Stimulated activated CD4-positive, alpha-beta T cell treated with anti-CD3 and anti-CD28 coated beads, TNF-alpha, amount 100 ng/mL, for 24 hours (primary cell): ENCODE data around the gene CCNJL.

Source experiments
- DNase-seq, 3 experiments: peaks; one replicate each; pipeline ENCODE4 v3.0.0-alpha.2; 2020; ENCODE audit warnings: low read depth in 3 of 3

Gene CCNJL

DNA sequence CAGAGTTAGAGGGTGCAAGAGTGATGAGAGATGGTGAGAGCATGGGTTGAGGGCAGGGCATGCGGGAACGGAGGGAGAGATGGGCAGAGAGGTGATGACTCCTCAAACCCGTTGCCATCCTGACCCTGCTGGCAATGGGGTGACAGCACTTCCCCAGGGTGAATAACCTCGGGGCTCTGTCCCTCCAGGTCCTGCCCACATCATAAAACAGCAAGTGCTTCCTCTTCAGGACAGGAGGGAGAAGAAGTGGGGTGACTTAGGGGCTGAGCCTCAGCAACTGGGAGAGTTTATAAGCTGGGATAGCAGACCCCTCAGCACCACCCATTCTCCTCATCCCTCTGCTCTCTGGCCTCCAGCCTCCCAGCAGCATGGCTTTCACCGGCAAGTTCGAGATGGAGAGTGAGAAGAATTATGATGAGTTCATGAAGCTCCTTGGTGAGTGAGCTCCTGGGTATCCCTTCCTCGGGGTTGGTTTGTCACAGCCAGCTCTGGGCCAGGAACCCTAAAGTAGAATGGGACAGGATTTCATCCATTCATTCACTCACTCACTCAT is 83.1 kb downstream of the CCNJL start, which contains the start of gene FABP6:
Gene FABP6, plus strand, starts transcription at position 317 of the 553 bp plus-strand sequence. Its CDS starts 52 bp downstream, at position 369.
- no peak for DNase-seq

DNA sequence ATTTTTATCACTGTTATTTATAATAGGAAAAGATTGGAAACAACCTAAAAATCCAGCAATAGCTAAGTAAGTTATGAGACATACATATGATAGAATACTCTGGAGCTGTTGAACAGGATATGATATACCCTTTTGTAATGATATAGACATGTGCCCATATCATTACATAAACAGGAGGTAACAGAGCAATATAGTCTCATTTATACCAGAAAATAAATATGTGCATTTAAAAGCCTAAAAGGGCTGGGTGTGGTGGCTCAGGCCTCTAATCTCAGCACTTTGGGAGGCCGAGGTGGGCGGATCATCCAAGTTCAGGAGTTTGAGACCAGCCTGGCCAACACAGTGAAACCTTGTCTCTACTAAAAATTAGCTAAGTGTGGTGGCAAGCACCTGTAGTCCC is 85.4 kb downstream of the CCNJL start:
- no peak for DNase-seq

DNA sequence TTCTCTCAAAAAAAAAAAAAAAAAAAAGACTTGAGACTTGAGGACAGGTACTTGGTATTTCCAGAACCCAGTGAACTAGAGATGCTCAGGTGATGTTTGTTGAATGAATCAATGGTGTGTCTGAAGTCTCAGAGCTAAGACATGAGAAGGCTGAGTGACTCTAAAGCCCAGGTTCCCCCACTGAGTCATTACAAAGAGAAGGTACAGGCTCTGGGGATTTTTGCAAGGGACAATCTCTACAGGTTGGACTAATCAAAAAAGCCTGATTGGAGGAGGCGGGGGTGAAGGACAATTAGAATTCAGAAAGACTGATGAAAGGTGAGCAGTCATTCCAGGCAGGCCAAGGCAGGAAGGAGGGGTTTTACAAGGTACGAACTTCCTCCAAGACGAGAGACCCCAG is 91.3 kb downstream of the CCNJL start:
- DNase-seq = no peak

GRCh38 chr5:160219356-160219755 is 93.0 kb downstream of the CCNJL start:
- DNase-seq = no peak

- DNase-seq = no peak
Measured at GRCh38 chr5:160213537-160213936, 98.8 kb downstream of the CCNJL start.

GRCh38 chr5:160211352-160211751 is 101.0 kb downstream of the CCNJL start:
- no peak for DNase-seq

DNA sequence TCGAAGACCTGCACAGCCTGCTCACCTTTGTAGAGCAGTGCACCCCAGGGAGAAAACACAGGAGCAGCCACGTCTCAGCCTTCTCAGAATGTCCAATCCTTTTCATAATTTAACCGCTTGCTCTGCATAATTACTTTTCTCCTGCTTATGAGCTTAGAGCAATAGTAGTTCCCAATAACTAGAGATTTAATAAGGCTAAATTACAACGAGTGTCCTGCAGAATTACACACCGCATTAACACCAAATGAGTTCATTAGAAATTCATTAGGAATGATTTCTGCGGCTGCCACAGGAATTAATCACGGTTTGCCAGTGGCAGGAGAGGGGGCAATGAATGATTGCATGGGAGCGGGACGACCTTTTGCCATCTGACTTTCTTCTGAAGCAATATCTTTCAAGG is 101.8 kb downstream of the CCNJL start:
- DNase-seq = no peak

DNA sequence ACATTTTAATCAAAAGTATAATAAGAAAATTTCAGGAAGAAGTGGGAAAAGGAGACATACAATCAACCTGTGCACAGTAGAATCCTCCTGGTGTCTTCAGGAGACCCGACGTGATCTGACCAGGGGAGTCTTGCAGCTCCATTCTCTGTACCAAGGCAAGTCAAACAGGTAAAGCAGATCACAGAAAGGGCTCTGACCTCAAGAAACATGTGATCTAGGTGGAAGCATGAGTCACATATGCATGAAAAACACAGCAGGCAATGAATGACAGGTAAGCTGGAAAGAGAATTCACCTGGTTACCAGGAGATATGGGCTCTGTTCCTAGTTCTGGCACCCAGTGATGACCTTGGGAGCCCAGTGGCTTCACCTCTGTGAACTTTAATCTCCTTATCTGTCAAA is 102.4 kb downstream of the CCNJL start:
- DNase-seq = no peak

DNA sequence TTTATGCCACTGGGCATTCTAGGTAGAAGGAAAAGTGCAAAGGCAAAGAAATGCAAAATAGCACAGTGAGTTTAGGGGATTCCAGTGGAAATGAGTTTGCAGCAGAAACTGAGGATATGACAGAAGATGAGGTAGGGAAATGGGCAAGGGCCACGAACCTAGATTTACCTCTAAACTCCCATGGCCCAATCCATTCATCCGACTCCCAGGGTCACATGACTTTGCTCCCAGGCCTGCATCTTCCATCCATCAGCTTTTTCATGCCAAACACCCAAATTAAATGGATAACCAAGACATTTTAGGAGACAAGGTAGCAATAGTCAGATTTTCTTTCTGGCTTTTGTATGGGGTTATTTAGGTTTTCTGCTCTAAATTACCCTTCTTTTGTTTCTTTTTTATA is 105.3 kb downstream of the CCNJL start:
- DNase-seq = no peak
